ENCODE measurements around the gene PQBP1.
A peak's percentile ranks its signal among the peaks of the same experiment; 100 is the strongest.

The PQBP1 gene

GRCh38 chrX:48911412-48912182, 13.9 kb downstream of the PQBP1 start, which contains the start of gene SLC35A2 (continued):
- TF ChIP-seq ZNF626 (tag by site-specific recombination; IDR thresholded peaks at IDR 0.05) (no peak), ZNF660 (tag by site-specific recombination; IDR thresholded peaks at IDR 0.05) (peak; percentile 43; the same call in 1 of the 2 replicates), CTCF (tag by site-specific recombination; IDR thresholded peaks at IDR 0.05) (no peak), ZNF449 (tag by site-specific recombination; IDR thresholded peaks at IDR 0.05) (no peak), YY2 (tag by site-specific recombination; IDR thresholded peaks at IDR 0.05) (peak; percentile 63), ZNF624 (tag by site-specific recombination; IDR thresholded peaks at IDR 0.05) (no peak), ZNF791 (tag by site-specific recombination; IDR thresholded peaks at IDR 0.05) (no peak), ZNF366 (tag by site-specific recombination; conservative IDR thresholded peaks at IDR 0.05) (peak; percentile 80), ZNF704 (tag by site-specific recombination; IDR thresholded peaks at IDR 0.05) (no peak), ZNF707 (tag by site-specific recombination; IDR thresholded peaks at IDR 0.05) (no peak), IKZF3 (tag by site-specific recombination; IDR thresholded peaks at IDR 0.05) (0 out of 2 replicates have a peak, but pooled peaks have one; percentile 42), ZXDB (tag by site-specific recombination; IDR thresholded peaks at IDR 0.05) (peak; percentile 66), KLF1 (tag by site-specific recombination; IDR thresholded peaks at IDR 0.05) (no peak), SP7 (tag by site-specific recombination; IDR thresholded peaks at IDR 0.05) (peak; percentile 28; the same call in 1 of the 2 replicates), ZNF792 (tag by site-specific recombination; IDR thresholded peaks at IDR 0.05) (peak; percentile 23; the same call in 1 of the 2 replicates), ZNF350 (tag by site-specific recombination; IDR thresholded peaks at IDR 0.05) (no peak), ZNF600 (tag by site-specific recombination; IDR thresholded peaks at IDR 0.05) (0 out of 2 replicates have a peak, but pooled peaks have one; percentile 17), BCL11B (tag by site-specific recombination; IDR thresholded peaks at IDR 0.05; ENCODE audit: low read depth) (no peak), ZNF354C (tag by site-specific recombination; IDR thresholded peaks at IDR 0.05; ENCODE audit: borderline replicate concordance, low read depth) (no peak), ZNF76 (tag by site-specific recombination; IDR thresholded peaks at IDR 0.05; ENCODE audit: borderline replicate concordance, low read depth) (peak; percentile 72), ZNF629 (tag by site-specific recombination; IDR thresholded peaks at IDR 0.05) (peak; percentile 62), ZNF521 (tag by site-specific recombination; IDR thresholded peaks at IDR 0.05) (no peak), HIC1 (tag by site-specific recombination; IDR thresholded peaks at IDR 0.05) (peak; percentile 98), ZNF580 (tag by site-specific recombination; IDR thresholded peaks at IDR 0.05) (0 out of 2 replicates have a peak, but pooled peaks have one; percentile 22)
